Limb (tissue), 2 donors: ENCODE data around the gene GPR87.

Source experiments
- DNase-seq, 2 donors: peaks; one replicate each; pipeline ENCODE4 v3.0.0-alpha.2; 2016; ENCODE audit errors: extremely low spot score in 2 of 2

GPR87 gene, protein sequence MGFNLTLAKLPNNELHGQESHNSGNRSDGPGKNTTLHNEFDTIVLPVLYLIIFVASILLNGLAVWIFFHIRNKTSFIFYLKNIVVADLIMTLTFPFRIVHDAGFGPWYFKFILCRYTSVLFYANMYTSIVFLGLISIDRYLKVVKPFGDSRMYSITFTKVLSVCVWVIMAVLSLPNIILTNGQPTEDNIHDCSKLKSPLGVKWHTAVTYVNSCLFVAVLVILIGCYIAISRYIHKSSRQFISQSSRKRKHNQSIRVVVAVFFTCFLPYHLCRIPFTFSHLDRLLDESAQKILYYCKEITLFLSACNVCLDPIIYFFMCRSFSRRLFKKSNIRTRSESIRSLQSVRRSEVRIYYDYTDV

DNA sequence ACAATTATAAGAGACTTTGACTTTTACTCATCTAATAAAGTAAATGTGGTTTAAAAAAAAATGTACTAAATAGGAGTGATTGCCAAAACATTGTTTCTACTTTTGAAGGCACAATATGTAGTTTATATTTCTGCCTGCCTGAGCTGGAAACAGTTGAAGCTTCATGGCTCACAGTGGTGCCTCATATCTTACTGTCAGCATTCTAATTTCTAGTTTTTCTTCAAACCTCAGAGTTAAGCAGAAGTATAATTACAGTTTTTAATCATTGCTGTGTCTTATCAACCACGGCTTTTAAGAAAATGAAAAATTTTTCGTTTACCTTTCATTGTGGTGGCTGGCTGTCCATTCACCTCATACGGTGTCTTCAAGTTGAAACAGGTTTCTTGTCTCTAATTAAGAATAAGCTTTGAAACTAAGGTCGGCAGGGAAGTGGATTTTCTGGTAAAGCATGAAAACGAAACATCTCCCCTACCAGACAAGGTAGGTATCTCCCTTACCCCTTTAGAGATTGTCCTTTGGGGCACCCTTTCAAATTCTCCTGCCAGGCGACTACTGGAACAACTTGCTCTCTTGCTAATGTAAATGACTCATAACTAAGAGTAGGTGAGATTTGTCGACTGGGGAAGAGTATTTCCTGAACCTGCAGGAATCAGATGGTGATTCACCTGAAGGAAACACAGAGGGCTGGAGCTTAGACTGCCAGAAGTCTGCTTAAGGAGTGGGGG is at the start of gene GPR87:
Gene GPR87 (minus strand): TSS at position 554 of the 725 bp plus-strand sequence. CDS start 16,720 bp downstream, outside the sequence.
- no peak for DNase-seq

DNA sequence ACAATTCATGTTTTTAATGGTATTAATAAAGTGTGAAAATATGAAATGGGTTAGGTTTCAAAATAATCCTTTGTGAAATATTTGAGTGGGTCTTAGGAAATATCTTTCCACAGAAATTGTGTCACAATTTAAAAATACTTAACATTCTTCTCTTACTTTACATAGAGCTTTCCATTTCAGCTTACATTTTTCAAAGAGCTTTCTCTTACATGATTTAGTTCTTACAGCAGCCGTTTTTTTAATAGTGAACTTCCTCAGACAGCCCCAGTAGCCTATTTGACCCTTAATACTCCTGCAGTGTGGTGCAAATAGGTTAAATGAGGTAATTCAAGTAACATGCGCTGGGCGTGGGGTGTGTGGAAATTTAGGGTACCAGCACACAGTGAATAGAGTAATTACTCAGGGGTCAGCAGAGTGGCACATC is 46.1 kb upstream of the GPR87 start:
- DNase-seq, result no peak

DNA sequence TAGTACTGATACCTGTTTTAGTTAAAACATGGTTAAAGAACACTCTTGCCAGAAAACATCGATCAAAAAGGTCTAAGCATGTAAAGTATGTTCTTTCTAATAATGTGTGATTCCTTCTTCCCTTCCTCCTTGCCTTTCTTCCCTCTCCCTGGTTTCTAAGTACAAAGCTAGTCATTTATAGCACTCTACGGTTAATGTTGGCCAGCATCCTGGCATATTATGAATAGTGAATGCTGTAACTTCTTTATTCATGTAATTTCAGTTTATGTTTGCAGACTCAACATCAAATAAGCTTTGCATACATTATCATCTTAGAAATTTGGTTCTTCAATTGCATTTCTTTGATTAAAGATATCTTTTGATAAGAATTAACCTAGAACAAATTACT is 40.8 kb upstream of the GPR87 start:
- DNase-seq, result no peak

DNA sequence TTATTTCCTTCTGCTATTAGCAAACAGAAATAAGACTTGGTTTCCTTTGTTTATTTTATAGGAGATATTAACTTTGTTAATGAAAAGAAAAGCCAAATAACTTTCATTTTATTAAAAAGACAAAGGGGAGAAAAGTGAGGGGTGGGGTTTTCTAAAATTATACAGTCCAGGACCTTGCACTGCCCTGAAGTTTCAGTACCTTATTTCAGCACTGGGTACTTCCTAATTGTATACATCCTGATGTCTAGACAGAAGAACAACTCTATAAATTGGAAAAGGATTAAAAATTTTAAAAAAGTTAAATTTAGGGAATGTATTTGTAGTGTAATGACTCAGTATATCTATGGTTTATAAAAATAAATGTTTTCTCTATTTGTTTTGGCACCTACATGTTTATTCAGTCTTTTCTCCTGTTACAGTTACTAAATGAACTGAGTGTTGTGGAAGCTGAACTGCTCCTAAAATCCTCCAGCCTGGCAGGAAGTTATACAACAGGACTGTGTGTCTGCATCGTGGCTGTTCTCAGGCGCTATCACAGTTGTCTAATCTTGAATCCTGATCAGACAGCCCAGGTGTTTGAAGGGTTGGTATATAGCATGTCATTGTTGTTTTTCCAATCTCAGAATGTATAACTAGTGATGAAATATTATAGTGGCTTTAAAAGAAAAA is 40.3 kb upstream of the GPR87 start:
- DNase-seq, result no peak

DNA sequence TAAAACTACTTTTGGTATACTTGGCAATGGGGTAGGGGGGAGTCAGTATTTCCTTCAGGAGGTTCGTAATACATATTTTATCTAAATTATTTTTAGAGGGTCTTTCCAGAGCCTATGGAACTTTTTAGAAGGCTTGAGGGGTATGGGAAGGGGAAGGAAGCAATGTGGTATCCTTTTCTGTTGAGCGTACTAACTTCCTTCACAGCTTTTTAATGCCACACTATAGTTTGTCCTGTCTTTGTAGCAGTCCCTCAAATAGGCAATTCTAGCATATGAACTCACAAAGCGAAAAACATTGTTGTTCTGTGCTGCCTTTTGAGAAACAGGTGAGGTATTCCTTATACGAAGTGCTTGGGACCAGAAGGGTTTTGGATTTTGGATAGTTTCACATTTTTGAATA is 35.0 kb upstream of the GPR87 start:
- no peak for DNase-seq

DNA sequence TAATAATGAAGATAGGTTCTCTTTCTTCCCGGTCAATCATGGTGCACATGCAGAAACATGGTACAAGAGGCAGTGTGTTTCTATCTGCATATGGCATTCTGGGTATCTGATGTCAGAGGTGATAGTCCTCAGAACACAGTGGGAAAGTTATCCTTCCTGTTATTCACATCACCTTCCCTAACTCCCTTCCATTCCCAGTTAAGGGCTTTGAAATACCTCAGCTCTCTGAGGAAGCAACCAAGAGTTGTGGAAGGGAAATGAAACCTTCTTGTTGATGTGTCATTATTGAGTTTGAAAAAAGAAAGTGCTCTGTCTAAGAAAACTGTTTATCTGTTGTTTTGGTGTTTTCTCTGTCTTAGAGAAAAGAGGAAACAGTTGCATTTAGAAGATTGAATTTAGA is 34.6 kb upstream of the GPR87 start:
- no peak for DNase-seq

DNA sequence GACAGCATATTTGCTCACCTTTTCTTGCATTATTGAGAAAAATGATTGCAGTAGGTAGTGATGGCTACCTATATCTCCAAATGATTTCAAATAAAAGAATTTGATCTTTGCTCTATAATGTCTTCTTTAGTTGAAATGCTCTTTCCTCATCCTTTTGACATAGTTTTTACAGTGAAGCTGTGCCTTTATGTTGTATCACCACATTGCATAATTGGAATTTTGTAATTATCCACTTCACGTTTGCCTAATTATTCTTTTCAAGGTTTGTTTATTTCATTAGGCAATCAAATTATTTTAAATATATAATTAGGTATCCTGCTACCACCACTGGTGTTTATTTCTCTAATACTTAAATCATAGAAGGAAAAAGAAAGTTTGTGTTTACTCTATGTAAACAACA is 34.0 kb upstream of the GPR87 start:
- DNase-seq, result no peak

DNA sequence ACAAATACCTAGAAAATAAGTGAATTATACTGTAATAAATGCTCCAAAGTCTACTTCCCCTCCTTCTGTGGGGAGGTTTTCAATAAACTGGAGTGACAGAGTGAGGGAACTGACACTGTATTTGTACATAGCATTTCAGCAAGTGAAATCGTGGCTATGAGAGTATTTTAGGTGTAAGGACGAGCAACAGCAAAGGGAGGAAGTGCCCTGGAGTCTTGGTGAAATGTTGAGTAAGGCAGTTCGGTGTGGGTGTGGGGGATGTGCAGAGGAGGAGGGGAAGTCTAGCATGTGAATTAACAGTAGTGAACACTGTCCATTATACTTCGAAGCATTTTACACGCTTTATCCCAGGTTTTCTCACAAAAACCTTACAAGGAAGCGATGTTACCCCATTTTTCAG is 30.8 kb upstream of the GPR87 start:
- no peak for DNase-seq

DNA sequence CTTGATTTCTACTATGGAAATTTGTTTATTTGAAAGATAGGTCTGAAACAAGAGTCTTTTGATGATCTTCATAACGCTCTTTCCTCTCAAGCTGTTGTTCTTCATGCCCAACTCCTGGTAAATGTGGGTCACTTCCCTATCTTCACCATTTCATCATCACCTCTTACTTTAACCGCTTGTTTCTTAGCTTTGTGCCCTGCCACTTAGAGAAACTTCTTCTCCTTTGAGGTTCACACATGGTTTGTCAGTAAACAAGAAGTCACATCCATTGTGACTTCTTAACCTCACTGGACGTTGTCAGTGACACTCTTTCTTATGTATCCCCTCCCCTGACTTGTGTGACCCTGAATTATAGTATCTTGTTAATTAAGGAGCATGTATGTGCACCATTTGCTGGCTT is 29.7 kb upstream of the GPR87 start:
- no peak for DNase-seq

DNA sequence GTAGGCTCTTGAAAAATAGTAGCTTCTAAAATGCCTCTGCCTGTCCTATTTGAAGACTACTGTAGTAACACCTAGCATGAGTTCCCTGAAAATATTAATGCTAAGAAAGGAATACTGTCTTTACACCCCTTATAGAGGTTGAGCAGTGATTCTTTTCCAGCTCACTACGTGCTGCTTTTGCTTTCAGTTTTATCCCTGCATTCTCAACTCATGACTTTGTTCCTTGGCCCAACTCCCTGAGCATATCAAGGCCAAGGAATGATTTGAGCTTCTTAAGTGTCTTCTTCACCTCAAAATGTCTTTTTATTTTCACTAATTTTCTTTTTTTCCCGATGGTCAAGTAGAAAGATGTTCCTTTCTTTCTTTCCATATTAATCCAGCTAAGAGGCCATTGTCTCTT is 29.2 kb upstream of the GPR87 start:
- DNase-seq, result no peak

DNA sequence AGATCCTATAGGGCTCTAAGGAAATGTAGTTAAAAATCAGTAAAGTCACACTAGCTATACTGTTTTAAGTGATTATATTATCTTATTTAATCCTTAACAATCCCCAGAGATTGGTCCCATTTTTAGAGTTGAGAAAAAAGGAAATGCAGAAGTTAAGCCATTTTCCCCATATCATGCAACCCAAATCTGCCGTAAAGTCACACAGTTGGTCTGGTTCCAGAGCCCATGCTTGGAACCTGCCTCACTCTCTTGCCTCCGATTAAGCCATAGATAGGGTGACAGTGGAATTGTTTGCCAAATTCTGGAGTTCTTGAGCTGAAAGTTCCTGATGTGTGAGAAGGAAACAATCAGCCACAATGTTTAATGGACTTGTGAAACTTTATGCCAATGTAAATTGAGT is 15.1 kb upstream of the GPR87 start:
- DNase-seq, result no peak

DNA sequence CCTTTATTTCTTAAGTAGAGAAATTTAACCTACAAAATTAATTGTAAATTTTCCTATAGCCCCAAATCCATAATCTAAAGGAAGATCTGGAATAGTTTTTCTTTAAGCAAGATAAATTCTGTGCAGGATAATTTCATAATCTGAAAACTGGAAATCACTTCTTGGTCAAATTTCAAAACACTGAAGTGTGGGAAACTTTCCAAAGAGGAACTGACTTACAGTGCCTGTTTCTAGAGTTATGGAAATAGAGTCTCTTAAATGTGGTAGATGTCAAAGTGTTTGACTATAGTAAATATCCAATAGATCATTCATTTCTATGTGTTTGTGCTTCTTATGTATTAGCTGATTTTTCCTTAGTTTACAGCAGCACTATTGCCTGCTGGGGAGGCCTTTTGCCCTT is 14.3 kb upstream of the GPR87 start:
- DNase-seq, result no peak

DNA sequence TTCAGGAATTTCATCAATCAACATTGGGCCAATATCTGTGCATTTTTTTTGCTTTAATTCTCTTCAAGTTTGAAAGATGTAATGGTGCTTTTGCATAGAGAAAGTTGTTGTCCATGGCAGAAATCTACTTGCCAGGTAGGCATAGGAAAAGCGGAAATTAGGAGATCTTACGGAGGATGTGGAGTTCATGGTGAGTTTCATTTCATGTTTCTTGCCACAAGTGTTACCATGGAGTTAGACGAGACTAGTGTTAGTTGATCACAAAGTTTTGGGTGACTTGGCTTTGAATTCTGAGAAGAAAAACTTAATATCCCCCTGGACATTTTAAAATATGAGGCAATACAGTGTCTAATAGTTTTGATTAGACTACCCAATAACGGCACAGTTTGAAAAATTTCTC is 13.8 kb upstream of the GPR87 start:
- DNase-seq, result no peak

DNA sequence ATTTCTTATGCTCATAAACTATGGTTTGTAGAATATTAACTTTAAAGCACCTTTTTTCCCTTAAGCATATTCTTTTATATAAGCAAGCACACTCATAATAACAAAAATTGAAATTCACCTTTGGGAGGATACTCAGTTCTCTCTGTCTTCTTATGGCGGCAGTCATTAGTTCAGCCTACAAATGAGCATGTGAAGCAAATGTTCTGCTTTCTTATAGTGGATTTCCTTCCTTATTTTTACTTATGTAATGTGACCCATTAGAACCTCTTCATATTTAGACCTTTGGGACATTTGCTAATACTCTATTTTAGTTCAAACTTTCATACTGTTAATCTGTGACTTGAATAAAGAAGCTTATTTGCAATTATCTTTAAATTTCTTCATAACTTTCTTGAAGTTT is 12.7 kb upstream of the GPR87 start, which contains the start of gene P2RY13:
Gene P2RY13 (minus strand): TSS at position 187 of the 400 bp plus-strand sequence. CDS start 21 bp downstream, at position 166.
- no peak for DNase-seq

DNA sequence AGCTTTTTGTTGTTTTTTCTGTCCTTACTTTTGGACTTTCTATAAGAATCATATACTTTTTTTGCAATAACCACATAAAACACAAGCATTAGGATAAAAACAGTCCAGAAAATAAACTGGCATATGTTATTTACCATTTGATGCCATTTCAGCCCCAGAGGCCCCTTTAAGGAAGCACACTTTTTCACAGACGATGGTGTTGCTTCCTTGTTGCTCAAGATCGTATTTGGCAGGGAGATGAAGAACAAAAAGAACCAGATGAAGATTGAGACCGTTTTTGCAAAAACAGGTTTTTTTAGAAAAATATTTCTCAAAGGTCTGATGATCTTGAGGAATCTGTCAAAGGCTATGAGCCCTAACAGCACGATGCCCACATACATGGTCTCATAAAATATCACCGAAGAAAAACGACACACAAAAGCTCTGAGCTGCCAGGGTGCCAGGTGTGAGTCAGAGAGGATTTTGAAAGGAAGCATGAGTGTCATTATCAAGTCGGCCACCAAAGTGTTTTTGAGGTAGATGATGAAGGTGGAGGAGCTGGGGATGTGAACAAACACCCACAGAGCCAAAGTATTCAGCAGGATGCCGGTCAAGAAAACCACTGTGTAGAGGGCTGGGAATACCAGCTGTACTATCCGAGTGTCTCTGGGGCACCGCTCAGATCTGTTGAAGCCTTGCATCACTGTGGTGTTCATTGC is 11.8 kb upstream of the GPR87 start:
- no peak for DNase-seq

DNA sequence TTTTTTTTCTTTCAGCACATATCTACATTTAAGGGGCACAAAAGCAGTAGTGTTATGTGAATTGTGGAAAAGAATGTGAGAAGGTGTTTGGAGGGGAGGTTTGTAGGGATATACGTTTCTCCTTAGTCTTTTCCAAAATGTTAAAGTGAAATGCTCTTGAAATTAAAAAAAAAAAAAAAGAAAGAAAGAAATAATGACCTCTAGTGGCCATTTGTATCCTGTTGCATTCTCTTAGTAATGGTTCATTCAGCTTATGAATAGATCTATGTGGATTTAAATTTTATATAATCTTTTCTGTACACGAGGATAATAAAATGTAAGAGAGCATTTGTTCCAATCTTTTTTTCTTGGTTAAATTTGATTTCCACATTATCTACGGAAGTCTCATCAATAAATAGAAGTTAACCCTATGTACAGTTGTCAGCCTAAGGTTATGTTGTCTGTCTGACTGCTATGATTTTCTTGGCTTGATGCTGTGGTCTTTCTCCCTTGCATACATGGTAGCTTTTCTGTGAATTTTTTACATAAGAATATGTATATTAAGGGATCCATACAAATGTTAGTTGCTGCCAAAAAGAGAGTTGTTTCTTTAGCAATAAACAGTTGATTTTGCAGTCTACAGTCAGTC is 11.1 kb upstream of the GPR87 start:
- DNase-seq, result no peak

DNA sequence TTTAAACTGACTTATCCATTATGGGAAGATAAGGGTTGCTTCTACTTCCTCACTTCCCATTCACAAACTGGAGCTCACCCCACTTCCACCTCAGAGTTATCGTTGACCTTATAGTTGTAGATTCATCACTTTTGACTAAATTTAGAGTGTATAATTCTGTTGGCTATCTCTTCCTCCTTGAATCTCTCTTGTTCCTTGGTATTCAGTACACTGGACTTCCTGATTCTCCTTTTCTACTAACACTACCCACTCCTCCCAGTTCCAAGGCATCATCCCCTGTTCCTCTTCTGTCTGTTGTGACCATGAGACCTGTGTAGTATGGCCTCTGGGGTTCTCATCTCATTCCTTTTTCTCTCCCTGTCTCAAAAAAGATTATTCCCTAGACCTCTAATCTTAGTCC is 5.9 kb upstream of the GPR87 start:
- no peak for DNase-seq

DNA sequence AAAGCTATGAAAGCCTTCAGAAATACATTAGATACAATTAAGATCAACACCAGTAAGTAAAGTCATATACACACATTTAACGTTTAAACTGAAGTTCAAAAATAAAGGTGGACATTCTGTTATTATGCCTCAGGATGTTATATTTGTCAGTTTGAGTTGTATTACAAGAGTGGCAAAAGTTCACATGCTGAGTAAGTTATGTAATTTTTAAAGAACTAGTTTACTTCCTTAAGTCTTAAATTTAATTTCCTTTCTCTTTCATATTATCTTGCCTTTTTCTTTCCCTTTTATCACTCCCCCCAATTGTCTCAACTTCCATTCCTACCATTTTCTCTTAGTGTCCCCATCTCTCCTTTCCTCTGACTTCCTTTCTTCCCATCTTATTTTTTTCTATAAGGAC is 4.9 kb upstream of the GPR87 start:
- no peak for DNase-seq

DNA sequence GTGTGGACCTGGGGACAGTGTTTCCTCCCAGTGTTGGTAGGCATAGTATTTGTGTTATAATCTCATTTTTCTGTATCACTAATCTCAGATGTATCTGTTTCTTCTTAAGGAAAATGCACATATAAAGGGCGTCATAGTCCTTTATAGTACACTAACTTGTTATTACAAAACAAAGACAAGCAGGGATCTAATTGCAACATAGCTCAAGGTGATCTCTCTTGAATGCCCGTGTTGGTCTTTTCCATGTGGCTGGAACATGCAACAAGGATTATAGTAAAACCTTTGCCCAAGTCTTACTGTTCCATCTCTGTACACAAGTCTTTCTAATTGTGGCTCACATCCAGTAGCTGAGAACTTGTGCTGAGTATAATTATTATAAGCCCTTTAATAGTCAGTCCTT is 3.5 kb upstream of the GPR87 start:
- DNase-seq, result no peak

DNA sequence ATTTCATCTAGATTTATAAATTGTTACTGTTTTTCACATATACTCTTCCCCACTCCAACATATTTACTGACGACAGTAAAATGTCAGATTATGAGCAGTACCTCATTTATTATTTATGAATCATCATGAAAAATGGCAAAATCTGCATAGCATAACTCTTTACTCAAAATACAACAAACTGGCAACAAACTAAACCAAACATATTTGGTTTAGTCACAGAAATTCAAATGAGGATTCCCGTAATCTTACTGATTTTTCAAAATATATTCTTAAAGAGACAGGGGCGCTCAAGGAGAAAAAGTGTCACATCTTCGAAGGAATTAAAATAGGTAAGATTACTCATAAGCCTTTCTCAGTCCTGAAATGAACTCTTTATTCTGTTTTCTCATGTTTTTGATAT is 3.0 kb upstream of the GPR87 start:
- no peak for DNase-seq

DNA sequence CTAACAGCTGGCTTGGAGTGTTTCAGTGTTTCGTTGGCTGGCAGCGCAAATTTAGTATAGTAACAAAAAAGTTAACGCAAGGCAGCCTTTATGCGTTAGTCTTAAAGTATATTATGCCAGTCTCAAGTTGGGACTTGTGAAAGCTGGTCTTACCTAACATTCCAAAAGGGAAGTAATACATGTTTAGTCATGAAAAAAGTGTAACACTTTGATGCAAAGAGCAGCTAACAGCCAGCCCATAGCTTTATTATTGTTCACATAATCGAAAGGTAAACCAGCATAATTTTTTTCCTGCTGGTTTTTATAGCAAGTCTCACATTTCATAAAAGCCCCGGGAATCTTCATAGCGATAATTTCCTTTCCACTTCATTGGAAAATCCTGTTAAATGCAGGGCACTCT is 2.4 kb upstream of the GPR87 start:
- no peak for DNase-seq
